GM12878 (cell line): ENCODE measurements around the gene PAPPA. TPM values are rescaled to one million over a fixed set of nuclear protein-coding genes. Genes with fewer than 3 reads are reported as not detected.

Experiments
- ATAC-seq: fragments of 200-7000 bp; cut with Tn5 transposase; 3 replicates; pipeline ENCODE4 v1.9.1; 2020; ENCODE audit warnings: mild to moderate bottlenecking, moderate library complexity
- BruUV-seq: library from RNA; stranded (reverse); fragments of 400-500 nt; replicated peaks from 2 replicates; lab custom pipeline; 2021; lab: Mats Ljungman, UMichigan
- CTCF ChIA-PET: fragments of 300-600 bp; sonication (Branson Sonifier 250); formaldehyde crosslinking; extraction: SDS; loops from one replicate; lab custom pipeline; 2021; ENCODE audit warnings: inconsistent platforms; lab: Yijun Ruan, JAX
- POLR2A ChIA-PET: fragments of 350-600 bp; formaldehyde crosslinking; extraction: SDS; loops from one replicate; lab custom pipeline; 2021; ENCODE audit warnings: inconsistent platforms; lab: Charles Lee
- RAD21 ChIA-PET: fragments of 300-600 bp; sonication (Branson Sonifier 250); formaldehyde crosslinking; loops from one replicate; lab custom pipeline; 2023; ENCODE audit warnings: antibody characterized with exemption; ENCODE audit not compliant: unreplicated experiment; lab: Charles Lee
- SMC1A ChIA-PET: fragments of 300-600 bp; sonication (Branson Sonifier 250); formaldehyde crosslinking; loops from one replicate; lab custom pipeline; 2023; ENCODE audit not compliant: unreplicated experiment, uncharacterized antibody; lab: Charles Lee
- DNase-seq: peaks from one replicate; pipeline ENCODE4 v3.0.0-alpha.2; 2011; ENCODE audit warnings: low read depth, low spot score
- FAIRE-seq: peaks from 3 replicates; lab custom pipeline; 2011; peaks lifted over from hg19 to GRCh38; lab: Jason Lieb, UNC
- H2AFZ ChIP-seq: 2 replicates; pipeline ENCODE4 v1.6.0; 2011; ENCODE audit warnings: low read depth, low read length, control low read depth; ENCODE audit not compliant: control insufficient read depth
- H3K27ac ChIP-seq: 2 replicates; pipeline ENCODE4 v1.5.1; 2011; ENCODE audit warnings: control low read depth; ENCODE audit not compliant: control insufficient read depth, insufficient read depth
- H3K27me3 ChIP-seq, 2 experiments: replicated peaks in 1 of 2; 2 replicates each; pipeline versions ENCODE4 v1.6.0 to v1.6.1; 2011; ENCODE audit warnings: low read length in 1 of 2; ENCODE audit not compliant: control insufficient read depth in 2 of 2, insufficient read depth in 2 of 2
- H3K36me3 ChIP-seq, 2 experiments: 2 replicates each; pipeline ENCODE4 v1.5.1; 2011; ENCODE audit warnings: low read length in 1 of 2; ENCODE audit not compliant: control insufficient read depth in 2 of 2, insufficient read depth in 2 of 2
- H3K4me1 ChIP-seq: 2 replicates; pipeline ENCODE4 v1.6.1; 2011; ENCODE audit warnings: mild to moderate bottlenecking, low read length, moderate library complexity, mixed read lengths; ENCODE audit not compliant: control insufficient read depth, insufficient read depth
- H3K4me2 ChIP-seq: 2 replicates; pipeline ENCODE4 v1.6.0; 2011; ENCODE audit warnings: control low read depth; ENCODE audit not compliant: control insufficient read depth, insufficient read depth
- H3K4me3 ChIP-seq: fragments of 200-600 bp; sonication (generic); 2 replicates; pipeline ENCODE4 v1.5.1; 2016
- H3K79me2 ChIP-seq: 2 replicates; pipeline ENCODE4 v1.6.0; 2011; ENCODE audit warnings: low read length; ENCODE audit not compliant: control insufficient read depth, insufficient read depth
- H3K9ac ChIP-seq: 2 replicates; pipeline ENCODE4 v1.8.0; 2011; ENCODE audit warnings: low read length, control low read depth, mixed read lengths; ENCODE audit not compliant: control insufficient read depth, insufficient read depth
- H3K9me3 ChIP-seq: replicated peaks from 3 replicates; pipeline ENCODE4 v1.5.1; 2011; ENCODE audit warnings: mild to moderate bottlenecking, low read length; ENCODE audit not compliant: control insufficient read depth, insufficient read depth
- H4K20me1 ChIP-seq: 2 replicates; pipeline ENCODE4 v1.6.0; 2011; ENCODE audit not compliant: control insufficient read depth, insufficient read depth
- BACH1 ChIP-seq: fragments of 450-650 bp; IDR thresholded peaks from 2 replicates; pipeline ENCODE4 v1.6.1; 2017; ENCODE audit warnings: mild to moderate bottlenecking, borderline replicate concordance
- BMI1 ChIP-seq: fragments of 450-650 bp; IDR thresholded peaks from 2 replicates; pipeline ENCODE4 v1.6.1; 2016; ENCODE audit warnings: mild to moderate bottlenecking, moderate library complexity, borderline replicate concordance
- CEBPB ChIP-seq, 2 experiments: fragments of 150-350 bp in 1 of 2; IDR thresholded peaks; 2 replicates each; pipeline ENCODE4 v1.6.1; 2012 to 2014; ENCODE audit warnings: low read depth in 2 of 2, low read length in 2 of 2, borderline replicate concordance in 1 of 2, inconsistent platforms in 1 of 2
- GABPA ChIP-seq: IDR thresholded peaks from 2 replicates; pipeline ENCODE4 v1.6.1; 2014; ENCODE audit warnings: antibody characterized with exemption, low read depth, mild to moderate bottlenecking, inconsistent platforms
- KLF5 ChIP-seq: fragments of 450-650 bp; IDR thresholded peaks from 2 replicates; pipeline ENCODE4 v1.6.1; 2014; ENCODE audit warnings: mild to moderate bottlenecking; ENCODE audit not compliant: partially characterized antibody
- MTA3 ChIP-seq: IDR thresholded peaks from 2 replicates; pipeline ENCODE4 v1.6.1; 2012; ENCODE audit warnings: low read length, inconsistent platforms, borderline replicate concordance
- PBX3 ChIP-seq: IDR thresholded peaks from 2 replicates; pipeline ENCODE4 v1.6.1; 2011; ENCODE audit warnings: mild to moderate bottlenecking, low read depth, low read length, moderate library complexity; ENCODE audit not compliant: insufficient replicate concordance
- POU2F2 ChIP-seq: IDR thresholded peaks from 3 replicates; pipeline ENCODE4 v1.6.1; 2011; ENCODE audit warnings: low read depth, mild to moderate bottlenecking, low read length, borderline replicate concordance
- RCOR1 ChIP-seq: conservative IDR thresholded peaks from 2 replicates; pipeline ENCODE4 v1.6.1; 2012; ENCODE audit warnings: low read depth, low read length, improper control_type of control experiment
- SMARCA5 ChIP-seq: fragments of 450-650 bp; IDR thresholded peaks from 2 replicates; pipeline ENCODE4 v1.6.1; 2017; ENCODE audit warnings: mild to moderate bottlenecking
- SREBF1 ChIP-seq: IDR thresholded peaks from 2 replicates; pipeline ENCODE4 v1.6.1; 2012; ENCODE audit warnings: mild to moderate bottlenecking, low read length
- SREBF2 ChIP-seq: IDR thresholded peaks from 2 replicates; pipeline ENCODE4 v1.6.1; 2012; ENCODE audit warnings: mild to moderate bottlenecking, low read length
- USF1 ChIP-seq: IDR thresholded peaks from 2 replicates; pipeline ENCODE4 v1.6.1; 2011; ENCODE audit warnings: borderline replicate concordance, low read depth, mild to moderate bottlenecking, moderate library complexity, mixed read lengths, low read length; ENCODE audit not compliant: insufficient read depth; ENCODE audit errors: extremely low read length
- WGBS: methylation state at CpG from one replicate; pipeline ENCODE4 v1.1.6; 2016; ENCODE audit warnings: low lambda C conversion rate; ENCODE audit not compliant: insufficient replicate concordance, insufficient coverage; ENCODE audit errors: missing lambda C conversion rate; 5-methylcytosine and 5-hydroxymethylcytosine counted together
- in situ Hi-C: fragments of 300-500 bp; cut with MboI; formaldehyde crosslinking; loops from 9 replicates; pipeline ENCODE4 v1.14.3; 2018; ENCODE audit warnings: mixed read lengths
- intact Hi-C: fragments of 100-400 bp; cut with micrococcal nuclease; formaldehyde crosslinking; loops from one replicate; pipeline ENCODE4 v1.14.2; 2022; ENCODE audit not compliant: unreplicated experiment
- polyA plus RNA-seq, 11 experiments: library from polyadenylated mRNA; depleted of rRNA in 4 of 11; unstranded in 6 of 11; stranded (reverse) in 5 of 11; fragments of >200 nt; fragmentation: Nextera tagmentation in 4 of 11; fragmentation: Illumina TruSeq in 1 of 11; extraction: Ambion mirVana in 4 of 11; extraction: Trizol in 1 of 11; gene quantifications; 1 replicate in 1 of 11; 2 replicates in 10 of 11; pipeline versions ENCODE4 v1.2.1 to v1.2.3, GENCODE V29; 2011 to 2016; ENCODE audit warnings: inconsistent platforms in 2 of 11, missing spikeins in 2 of 11, low read depth in 1 of 11
- total RNA-seq, 4 experiments: library from RNA; depleted of rRNA in 3 of 4; stranded (reverse); fragments of >200 nt in 3 of 4; fragmentation: Illumina TruSeq in 1 of 4; extraction: Trizol in 1 of 4; gene quantifications; 2 replicates each; pipeline versions ENCODE4 v1.2.1 to v1.2.3, GENCODE V29; 2013 to 2021

The PAPPA gene
- total and polyA plus RNA-seq, 10 of the 15 experiments (the other 5 are each of a cell fraction or from before 2014, with no cell fraction given): under 0.01 to 0.19 (median 0.02) TPM; not detected in 4

GRCh38 chr9:116312221-116312620, 158.6 kb downstream of the PAPPA start:
- ATAC-seq (no peak), FAIRE-seq (no peak), DNase-seq (no peak)
- H3K9me3 ChIP-seq: no peaks in the 10 kb centered on the region
- H3K4me3 ChIP-seq: no peak overlapping the region
- no peaks in the 10 kb centered on the region for H3K79me2 ChIP-seq
- 17% methylated on average over 2 of the region's 2 CpGs for WGBS
- H3K27me3 ChIP-seq: no peaks in the 10 kb centered on the region
- ChIA-PET SMC1A (interaction anchor here (1.2 kb wide), 1 partner anchor 14 kb away, joined by 3 read pairs; no protein-coding TSS in a partner anchor), RAD21 (no interaction called here), CTCF (no interaction called here), POLR2A (no interaction called here)
- no peaks in the 10 kb centered on the region for H3K36me3 ChIP-seq
- no peak overlapping the region for H2AFZ ChIP-seq
- in situ Hi-C loops: no loop called here
- H3K4me2 ChIP-seq: no peak overlapping the region
- H4K20me1 ChIP-seq: no peaks in the 10 kb centered on the region
- H3K4me1 ChIP-seq: no peaks in the 10 kb centered on the region
- H3K9ac ChIP-seq: no peak overlapping the region
- no peak for TF ChIP-seq SMARCA5
- TF ChIP-seq BMI1: no peak
- TF ChIP-seq SREBF2: no peak
- no peak for TF ChIP-seq BACH1
- no peak for TF ChIP-seq POU2F2
- no peak for TF ChIP-seq RCOR1
- no peak for TF ChIP-seq CEBPB (IDR thresholded peaks at IDR 0.05; ENCODE audit: borderline replicate concordance in 1 of 2, low read depth in 2 of 2, low read length in 2 of 2)
- no peak for TF ChIP-seq GABPA
- TF ChIP-seq SREBF1: no peak
- TF ChIP-seq MTA3: no peak
- no peak for TF ChIP-seq KLF5
- TF ChIP-seq USF1: no peak
- TF ChIP-seq PBX3: no peak
- no peak overlapping the region for H3K27ac ChIP-seq
- no TSS peak for BruUV-seq
- intact Hi-C loops: no loop called here
